HG03439 (cell line): ENCODE measurements around the gene ADAMTS6.

Source experiments
- ATAC-seq: cut with Tn5 transposase; IDR thresholded peaks from one replicate; pipeline ENCODE4 v1.9.1; 2021; ENCODE audit warnings: mild to moderate bottlenecking, moderate library complexity; ENCODE audit not compliant: unreplicated experiment

The ADAMTS6 gene

DNA sequence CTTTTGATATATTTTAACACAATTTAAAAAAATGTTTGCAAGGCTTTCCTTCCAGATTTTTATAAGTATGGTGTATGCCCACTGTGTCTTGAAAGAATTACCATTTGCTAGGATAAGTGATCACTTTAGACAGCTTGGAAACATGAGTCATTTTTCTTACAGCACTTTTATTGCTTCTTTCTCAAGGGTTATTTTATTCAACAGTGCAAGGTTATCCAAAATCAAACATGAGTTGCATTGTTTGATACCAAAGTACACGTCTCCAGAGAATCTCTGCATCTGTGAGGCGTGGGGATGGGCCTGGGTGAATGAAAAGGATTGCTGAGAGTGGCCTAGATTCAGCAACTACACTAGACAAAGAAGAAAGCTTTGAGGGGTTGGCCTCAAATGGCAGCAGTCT lies 329.6 kb downstream of the ADAMTS6 start:
- ATAC-seq: no peak

- no peak for ATAC-seq
These were observed 330.1 kb downstream of the ADAMTS6 start for GRCh38 chr5:65151614-65152013.

DNA sequence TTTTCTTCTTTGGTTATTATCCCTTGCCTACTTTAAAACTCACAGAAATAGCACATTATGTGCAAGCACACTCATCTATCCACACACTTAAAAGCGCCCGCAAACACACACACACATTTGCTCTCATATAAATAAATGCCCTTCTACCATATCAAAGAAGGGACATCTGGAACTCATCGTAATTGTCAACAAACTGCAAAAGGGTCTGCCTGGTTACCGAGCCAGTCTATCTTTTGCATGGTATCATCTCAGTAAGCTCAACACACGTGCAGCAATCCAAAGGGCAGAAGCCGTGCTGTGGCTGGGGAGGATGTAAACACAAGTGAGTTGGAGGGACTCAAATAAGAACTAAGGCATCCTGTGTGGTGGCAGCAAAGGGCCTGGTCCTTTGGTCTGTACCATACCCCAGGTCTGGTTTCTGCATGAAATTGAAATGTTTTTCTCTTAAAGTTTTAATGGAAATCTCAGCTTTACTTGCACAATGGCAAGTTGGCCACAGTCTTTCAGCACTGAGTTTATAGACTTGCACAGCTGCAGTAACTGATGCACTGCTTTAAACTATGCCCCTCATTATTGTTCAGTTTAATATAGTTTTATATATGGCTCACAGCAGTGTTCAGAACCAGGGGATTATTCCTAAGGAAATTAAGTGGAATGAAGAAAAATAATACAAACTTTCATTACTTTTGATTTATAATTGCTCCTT lies 331.0 kb downstream of the ADAMTS6 start:
- ATAC-seq: no peak

DNA sequence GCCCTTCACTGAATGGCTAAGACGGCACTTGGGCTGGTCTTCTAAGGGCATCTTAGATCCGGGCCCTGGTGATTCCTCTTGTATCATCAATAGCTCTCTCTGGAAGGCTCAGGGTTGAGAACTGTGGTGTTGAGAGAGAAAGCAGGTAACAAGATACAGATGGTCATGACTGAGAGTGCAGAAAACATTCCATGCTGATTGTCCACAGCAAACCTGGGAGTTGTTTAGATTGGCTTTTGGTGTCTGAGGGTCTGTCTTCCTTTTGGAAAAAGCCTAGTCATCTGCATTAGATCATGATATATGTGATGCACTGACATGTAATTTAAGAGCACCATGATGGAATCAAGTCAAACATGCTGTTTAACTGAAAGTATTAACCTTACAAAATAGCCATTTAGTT lies 331.9 kb downstream of the ADAMTS6 start:
- ATAC-seq: no peak

GRCh38 chr5:65144136-65144871 lies 337.4 kb downstream of the ADAMTS6 start:
- ATAC-seq: no peak

DNA sequence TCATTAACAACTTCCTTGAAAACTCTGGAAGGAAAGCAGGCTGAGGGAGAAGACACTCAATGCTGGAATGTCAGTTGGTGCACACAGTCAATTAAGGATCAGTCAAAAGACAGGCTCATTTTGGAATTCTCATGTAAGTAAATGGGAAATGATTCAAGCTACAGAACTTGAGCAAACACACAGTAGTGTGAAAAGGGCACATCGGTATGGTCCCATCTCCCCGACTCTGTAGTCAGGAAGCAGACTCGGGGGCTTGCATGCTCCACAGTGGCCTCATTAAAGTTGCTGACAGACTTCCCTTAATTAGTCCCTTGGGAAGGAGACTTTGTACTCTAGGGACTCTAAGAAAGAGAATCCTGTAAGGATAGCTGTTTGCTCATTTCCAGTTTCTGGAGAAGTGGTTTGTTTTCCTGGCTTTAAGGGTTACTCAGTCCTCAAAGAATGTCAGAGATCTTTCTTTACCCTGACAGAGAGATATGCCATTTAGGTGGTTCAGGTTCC lies 339.2 kb downstream of the ADAMTS6 start:
- ATAC-seq: no peak

DNA sequence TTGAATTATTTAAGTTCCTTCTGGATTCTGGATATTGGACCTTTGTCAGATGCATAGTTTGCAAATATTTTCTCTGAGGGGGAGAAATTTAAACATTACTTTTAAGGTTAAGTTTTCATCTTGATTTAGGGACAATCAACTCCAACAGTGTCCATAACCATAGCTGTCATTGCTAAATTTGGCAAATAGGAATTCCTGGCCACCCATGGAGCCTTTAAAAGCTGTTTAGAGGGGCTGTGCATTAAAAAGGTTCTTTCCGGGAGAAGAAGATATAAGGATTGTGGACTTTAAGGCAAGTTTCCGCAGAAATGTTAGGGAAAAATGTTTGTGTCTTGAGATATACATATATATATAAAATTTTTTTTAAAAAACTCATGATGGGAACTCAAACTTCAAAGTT lies 339.7 kb downstream of the ADAMTS6 start:
- no peak for ATAC-seq

GRCh38 chr5:65141493-65141892 lies 340.2 kb downstream of the ADAMTS6 start:
- ATAC-seq: no peak

DNA sequence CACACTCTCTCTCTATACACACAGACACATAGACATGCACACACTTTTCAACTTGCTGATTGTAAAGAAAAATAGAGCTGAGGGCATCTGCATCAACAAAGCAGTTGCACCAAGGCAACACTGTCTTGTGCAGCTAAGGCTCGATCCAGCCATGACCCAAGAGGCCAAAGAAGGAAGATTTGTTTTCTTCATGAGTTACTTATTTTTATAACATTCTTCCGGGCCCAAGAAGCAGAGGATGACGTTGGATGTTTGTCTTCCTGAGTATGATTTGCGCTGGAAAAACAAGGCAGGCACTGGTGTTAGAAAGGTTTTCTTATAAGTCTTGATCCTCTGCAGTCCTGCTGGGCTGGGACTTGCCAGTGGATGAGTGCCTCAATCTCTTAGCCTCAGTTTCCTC lies 344.1 kb downstream of the ADAMTS6 start:
- ATAC-seq: no peak

GRCh38 chr5:65133477-65134110 lies 348.1 kb downstream of the ADAMTS6 start:
- no peak for ATAC-seq

DNA sequence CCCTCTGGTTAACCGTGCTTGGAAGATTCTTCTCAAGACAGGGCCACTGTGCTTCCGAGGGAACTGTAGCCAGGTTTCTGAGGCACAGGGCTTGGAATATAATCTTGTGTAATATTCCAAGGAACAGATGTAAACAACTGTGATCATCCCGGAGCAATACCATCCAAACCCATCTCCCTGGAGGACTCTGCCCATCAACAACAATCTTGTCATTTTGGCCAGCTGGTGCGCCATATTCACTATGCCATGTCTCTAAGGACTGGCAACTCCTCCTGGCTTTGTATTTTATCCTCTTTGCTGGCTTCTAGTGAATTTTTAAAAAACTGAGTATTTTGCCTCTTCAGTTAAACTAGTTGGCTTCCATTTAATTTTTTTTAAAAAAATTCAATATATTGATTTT lies 349.3 kb downstream of the ADAMTS6 start:
- ATAC-seq: no peak

GRCh38 chr5:65128226-65128625 lies 353.5 kb downstream of the ADAMTS6 start:
- no peak for ATAC-seq

DNA sequence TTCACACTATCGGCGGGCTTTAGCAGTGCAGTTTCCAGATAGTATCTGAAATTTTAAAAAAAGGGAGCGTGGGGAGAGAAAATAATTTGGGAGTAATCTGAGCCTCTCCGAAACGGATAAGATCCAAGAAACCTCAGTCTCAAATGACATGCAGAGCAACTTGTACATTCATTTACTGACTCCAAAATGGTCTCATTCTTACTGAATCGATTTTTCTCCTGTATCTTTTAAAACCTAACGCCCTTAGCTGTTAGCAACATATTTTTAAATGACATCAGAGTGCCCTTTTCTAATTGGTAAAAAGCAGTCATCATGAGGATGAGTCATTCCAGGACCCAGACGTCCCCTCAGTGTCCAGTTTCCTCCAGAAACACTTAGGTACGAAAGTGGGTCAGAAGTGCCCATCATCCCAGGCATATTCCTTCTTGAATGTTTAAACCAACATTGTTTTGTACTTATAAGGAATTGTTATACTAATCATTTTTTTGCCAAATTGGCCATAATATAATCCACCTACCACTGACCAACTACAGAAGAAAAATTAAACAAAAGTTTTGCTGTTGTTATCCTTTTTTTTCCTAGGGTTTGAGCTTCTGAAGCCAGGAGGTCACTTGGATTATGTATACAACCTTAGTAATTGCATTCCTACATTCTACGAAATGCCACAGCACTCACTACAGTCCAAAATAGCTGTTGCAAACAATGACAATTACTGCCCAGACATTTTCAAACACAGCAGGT lies 354.4 kb downstream of the ADAMTS6 start:
- ATAC-seq: no peak

DNA sequence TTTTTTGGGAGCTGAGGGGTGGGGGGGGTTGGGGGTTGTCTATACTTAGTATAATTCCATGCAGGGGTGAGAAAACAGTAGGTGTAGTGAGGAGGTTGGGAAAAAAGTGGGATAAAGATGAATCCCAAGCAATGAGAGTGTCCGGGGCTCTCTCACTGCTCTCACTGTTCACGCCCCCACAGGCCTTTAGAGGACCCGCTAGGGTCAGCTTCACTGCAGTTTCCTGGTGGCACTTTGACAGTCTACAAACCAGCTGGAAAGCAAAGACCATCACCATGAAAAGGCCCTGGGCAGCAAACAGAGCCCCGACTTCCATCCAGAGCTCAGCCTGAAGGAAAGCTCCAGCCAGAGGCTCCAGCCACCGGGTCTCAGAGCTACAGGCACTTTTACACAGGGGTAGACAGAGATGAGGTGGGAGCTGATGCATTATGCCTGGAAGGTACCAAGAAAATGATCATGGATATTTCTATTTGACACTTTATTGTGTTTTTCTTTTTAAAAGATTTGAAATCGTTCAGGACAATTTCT lies 355.1 kb downstream of the ADAMTS6 start:
- no peak for ATAC-seq

DNA sequence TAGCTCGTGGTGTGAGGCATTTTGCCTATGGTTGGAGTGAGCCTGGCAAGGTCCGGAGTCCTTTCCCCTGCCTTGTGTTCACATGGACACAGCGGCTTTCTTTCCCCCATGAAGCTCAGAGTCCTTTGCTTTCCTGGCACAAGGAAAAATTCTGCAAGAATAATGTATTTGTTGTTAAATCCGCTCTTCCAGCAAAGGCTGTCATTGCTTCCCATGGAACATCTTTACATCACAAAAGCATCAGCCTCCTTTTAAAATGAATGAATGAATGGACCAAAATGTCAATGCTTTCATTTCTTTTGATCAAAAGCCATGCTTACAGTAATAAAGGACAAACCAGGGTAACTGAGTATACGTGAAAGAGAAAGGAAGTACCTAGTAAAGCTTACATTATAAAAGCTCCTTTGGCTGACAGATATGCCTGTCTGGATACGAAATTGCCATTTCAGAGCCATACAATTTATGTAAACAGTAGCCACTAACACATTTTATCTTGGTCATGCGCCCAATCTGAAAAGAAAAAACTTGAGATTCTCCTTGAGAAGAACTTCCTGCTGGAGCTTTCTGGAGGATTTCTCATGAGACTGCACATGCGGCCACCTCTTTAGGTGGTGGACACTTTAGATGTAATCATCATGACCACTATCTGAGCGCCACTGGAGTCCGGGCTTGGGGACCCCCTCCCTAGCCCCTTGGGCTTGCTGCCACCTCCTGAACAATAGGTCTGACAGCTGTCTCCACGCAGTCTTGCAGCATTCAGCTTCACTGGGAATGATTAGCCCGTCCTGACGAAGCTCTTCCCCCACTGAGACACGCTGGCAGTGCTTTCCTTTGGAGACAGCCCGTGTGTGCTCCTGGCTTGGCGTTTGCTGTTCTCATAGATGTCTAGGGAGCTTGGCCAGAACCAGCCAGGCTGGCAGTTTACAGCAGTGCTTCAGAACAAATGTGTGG lies 355.9 kb downstream of the ADAMTS6 start:
- ATAC-seq: no peak

DNA sequence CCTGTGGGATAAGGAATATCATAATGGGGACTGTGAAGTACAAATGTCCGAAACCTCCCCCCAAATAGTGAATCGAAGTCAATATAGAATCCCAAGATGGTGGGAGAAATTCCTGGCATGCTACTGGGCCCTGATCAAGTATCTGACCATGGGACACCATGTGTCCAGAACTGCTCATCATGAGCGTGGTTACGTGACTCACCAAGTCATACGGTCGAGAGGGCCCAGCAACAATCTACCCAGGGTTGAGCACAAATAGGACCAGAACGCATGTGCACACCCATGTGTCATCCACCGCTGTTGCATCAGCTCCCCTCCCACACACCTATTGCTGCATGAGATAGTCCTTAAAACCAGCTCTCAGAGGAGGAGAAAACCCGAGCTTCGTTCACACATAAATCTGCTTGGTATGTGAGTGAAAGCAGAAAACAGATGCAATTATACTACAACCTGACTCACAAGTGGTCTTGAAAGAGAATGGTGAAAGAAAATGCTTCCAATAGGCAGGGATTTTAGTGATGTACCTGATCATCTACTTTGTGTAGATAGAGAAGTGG lies 359.8 kb downstream of the ADAMTS6 start:
- ATAC-seq: no peak

DNA sequence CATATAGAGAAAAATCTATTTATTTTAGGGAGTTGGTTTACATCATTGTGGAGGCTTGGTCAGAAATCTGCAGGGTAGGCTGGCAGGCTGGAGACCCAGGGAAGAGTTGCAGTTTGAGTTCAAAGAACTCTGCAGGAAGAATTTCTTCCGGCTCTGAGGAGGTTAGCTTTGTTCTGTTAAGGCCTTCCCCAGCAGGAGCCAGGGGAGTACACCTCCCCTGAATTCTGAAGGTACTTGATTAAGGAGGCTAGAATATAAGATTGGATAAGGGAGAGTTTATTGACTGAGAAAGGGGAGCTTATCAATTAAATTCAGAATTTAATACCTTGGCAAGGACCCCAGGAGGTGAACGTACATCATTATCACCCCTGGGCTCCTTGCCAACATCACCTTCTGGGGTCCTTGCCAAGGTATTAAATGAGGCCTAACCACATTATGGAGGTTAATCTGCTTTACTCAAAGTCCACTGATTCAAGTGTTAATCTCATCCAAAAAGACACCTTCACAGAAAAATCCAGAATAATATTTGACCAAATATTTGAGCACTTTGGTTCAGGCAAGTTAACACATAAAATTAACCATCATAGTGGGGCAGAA lies 361.3 kb downstream of the ADAMTS6 start:
- ATAC-seq: no peak

DNA sequence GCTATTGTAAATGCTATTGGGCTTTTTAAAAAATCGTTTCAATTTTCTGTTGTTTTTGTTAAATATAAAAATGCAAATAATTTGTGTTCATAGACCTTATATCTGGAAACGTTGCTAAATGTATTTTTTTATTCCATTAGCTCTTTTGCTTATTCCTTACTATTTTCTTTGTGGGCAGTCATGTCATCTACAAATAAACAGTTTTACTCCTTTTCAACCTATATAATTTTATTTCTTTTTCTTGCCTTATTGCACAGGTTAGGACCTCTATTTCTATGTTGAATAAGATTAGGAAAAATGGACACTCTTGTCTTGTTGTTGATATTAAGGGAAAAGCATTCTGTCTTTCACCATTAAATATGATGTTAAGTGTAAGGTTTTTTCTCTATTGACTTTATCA lies 364.2 kb downstream of the ADAMTS6 start:
- no peak for ATAC-seq

DNA sequence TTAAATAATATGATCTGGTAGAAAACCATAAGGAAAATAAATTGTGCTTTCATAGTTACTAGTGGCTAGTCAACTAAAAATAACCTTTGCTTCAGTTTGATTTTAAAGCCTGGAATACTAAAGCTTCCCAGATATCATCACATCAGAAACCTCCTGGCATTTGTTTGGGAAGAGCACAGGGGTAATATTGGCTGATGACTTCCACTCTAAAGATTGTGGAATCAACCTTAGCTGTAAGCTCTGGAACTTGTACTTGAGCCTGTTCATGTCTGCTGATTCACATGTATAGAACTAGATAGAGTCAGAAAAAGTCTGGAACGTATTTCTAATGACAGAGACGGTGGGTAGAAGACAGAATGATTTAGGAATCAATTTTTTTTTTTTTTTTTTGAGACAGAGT lies 367.9 kb downstream of the ADAMTS6 start:
- no peak for ATAC-seq
